Mammary epithelial cell (primary cell): ENCODE data around the gene MOB3A.

Experiments used
- EZH2 ChIP-seq: IDR thresholded peaks from 2 replicates; pipeline ENCODE4 v1.6.1; 2012; ENCODE audit warnings: low read length, inconsistent platforms, borderline replicate concordance
- TF ChIP-seq, protein P1 (sequence below), 2 donors: IDR thresholded peaks in 1 of 2; conservative IDR thresholded peaks in 1 of 2; 2 replicates each; pipeline ENCODE4 v1.5.1; 2011 to 2012; ENCODE audit warnings: inconsistent platforms in 2 of 2, low read length in 2 of 2, mild to moderate bottlenecking in 2 of 2, control low read depth in 1 of 2, low read depth in 1 of 2; ENCODE audit not compliant: insufficient read depth in 1 of 2; ENCODE audit errors: extremely low read depth in 1 of 2

DNA sequence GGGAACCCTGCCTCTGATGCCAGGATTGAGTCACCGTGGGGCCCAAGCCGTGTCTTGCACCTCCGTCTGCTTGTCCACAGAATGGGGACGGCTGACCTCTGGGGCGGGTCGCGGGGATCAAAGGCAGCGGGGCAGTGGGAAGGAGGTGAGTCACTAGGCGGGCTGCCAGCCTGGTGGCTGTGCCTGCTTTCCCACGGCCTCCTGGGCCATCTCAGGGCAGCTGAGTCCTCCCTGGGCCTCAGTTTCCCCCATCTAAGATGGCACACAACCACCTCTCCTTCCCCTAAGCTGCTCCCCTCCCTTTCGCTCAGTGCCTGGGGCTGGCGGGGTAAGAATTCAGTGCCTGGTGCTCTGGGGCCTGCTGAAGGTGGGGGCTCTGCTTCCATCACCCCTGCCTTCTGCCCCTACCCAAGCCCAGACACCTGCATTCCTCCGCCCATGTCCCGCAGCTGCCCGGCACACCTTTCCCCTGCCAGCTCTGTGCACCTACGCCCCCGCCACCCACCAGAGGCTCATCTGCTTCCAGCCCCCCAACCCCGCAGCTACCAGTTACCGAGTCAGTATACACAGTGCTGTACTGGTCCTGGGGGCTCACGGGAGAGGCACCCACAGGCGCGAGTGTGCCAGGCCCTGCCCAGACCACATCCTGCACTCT, 48.5 kb downstream of the MOB3A start:
- TF ChIP-seq, protein P1, sequence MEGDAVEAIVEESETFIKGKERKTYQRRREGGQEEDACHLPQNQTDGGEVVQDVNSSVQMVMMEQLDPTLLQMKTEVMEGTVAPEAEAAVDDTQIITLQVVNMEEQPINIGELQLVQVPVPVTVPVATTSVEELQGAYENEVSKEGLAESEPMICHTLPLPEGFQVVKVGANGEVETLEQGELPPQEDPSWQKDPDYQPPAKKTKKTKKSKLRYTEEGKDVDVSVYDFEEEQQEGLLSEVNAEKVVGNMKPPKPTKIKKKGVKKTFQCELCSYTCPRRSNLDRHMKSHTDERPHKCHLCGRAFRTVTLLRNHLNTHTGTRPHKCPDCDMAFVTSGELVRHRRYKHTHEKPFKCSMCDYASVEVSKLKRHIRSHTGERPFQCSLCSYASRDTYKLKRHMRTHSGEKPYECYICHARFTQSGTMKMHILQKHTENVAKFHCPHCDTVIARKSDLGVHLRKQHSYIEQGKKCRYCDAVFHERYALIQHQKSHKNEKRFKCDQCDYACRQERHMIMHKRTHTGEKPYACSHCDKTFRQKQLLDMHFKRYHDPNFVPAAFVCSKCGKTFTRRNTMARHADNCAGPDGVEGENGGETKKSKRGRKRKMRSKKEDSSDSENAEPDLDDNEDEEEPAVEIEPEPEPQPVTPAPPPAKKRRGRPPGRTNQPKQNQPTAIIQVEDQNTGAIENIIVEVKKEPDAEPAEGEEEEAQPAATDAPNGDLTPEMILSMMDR (conservative IDR thresholded peaks at IDR 0.05 in 1 of 2, IDR thresholded peaks at IDR 0.05 in 1 of 2; ENCODE audit: extremely low read depth in 1 of 2, insufficient read depth in 1 of 2, low read depth in 1 of 2, low read length in 2 of 2): no peak
- TF ChIP-seq EZH2: no peak
